RPMI7951 (cell line): ENCODE data around the gene ANKRD12. TPM values are rescaled to one million over a fixed set of nuclear protein-coding genes. Genes with fewer than 3 reads are reported as not detected.
A peak's percentile ranks its signal among the peaks of the same experiment; 100 is the strongest.

ENCODE experiments used
- DNase-seq: peaks from one replicate; pipeline ENCODE4 v3.0.0-alpha.2; 2012; ENCODE audit warnings: low read depth
- total RNA-seq: library from RNA; depleted of rRNA; stranded (reverse); fragments of >200 nt; shearing (Covaris generic); gene quantifications from 2 replicates; pipeline ENCODE4 v1.2.3, GENCODE V29; 2014

Gene ANKRD12
- total RNA-seq, 1 experiment from 2014 or later, result 13.2 TPM

GRCh38 chr18:9106094-9106493 is 30.5 kb upstream of the ANKRD12 start:
- DNase-seq, result no peak

DNA sequence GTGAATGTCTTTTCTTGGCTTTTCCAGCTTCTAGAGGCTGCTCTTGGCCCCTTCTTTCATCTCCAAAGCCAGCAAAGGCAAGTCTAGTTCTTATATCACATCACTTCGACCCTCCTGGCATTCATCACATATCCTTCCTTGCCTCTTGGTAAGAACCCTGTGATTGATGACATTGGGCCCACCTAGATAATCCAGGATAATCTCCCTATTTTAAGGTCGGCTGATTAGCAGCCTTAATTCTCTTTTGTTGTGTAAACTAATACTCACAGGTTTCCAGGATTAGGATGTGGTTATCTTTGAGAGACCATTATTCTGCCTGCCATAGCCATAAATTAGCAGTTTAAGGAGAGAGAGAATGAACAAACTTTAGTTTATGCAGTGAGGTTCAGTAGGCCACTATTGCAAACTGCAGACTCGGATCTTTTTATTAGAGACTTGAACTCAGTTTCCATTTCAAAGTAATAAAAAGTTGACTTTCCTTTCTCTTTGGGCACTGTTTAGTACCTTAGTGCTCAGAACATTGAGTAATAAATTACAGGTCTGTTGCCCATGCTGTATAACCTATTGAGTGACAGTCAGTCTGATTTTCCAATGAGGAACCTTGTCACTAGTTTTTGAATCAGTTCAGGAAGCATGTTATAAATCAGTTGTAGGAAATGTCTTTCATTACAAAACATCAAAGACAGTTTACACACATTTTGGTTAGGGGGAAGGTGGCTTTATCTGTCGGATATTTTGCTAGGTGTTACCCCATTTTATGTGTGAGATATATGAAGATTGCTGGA is 29.6 kb upstream of the ANKRD12 start:
- no peak for DNase-seq

DNA sequence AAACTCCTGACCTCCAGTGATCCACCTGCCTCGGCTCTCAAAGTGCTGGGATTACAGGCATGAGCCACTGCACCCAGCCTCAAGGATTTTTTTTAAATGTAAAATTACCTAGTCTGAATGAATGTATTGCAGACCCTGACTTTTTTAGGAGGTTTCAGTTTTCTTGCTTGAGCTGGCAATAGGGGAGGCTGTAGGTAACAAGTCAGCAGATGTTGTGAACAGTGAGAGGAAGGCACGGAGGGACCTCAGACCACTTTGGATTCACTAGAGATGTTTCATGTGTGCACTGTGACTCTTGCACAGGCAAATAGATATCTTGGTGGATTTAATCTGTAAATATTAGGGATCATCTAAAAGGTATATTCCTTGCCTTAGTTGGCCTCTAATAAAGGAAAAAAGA is 27.7 kb upstream of the ANKRD12 start:
- no peak for DNase-seq

DNA sequence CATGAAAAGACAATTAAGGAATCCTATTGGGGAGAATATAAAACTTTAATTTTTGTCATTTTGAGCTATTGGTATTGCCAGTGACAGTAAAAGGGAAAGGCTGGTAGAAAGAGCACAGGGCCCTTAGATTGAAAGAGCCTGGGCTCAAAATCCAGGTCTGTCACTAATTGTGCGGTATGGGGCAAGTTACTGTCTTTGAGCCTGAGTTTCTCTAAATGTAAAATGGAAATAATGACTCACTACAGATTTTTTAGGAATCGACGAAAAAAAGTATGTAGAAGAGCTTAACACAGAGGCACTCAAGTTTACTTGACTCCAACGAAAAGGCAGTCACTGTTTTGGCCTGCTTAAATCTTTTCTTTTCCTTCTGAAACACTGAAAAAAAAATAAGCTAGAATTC is 27.1 kb upstream of the ANKRD12 start:
- peak; percentile 46 for DNase-seq

- no peak for DNase-seq
These were observed 23.0 kb upstream of the ANKRD12 start for GRCh38 chr18:9113468-9114149.

DNA sequence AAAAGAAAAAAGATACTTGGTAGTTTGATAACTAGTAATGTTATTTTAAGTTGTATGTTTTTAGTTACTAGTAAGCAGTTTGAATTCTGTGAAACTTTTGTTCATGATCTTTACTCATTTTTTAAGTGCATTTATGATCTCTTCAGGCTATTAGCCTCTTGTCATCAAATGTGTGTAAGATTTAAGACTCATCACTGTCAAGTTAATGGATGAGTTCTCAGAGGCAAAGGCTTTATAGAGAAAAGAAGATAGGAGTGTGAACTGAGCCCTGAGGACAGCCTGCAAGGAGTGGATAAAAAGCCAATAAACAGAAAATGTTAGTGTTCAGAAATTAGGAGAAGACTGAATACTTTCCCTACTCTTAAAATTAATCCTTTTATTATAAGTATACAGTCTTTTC is 20.6 kb upstream of the ANKRD12 start:
- DNase-seq, result no peak

DNA sequence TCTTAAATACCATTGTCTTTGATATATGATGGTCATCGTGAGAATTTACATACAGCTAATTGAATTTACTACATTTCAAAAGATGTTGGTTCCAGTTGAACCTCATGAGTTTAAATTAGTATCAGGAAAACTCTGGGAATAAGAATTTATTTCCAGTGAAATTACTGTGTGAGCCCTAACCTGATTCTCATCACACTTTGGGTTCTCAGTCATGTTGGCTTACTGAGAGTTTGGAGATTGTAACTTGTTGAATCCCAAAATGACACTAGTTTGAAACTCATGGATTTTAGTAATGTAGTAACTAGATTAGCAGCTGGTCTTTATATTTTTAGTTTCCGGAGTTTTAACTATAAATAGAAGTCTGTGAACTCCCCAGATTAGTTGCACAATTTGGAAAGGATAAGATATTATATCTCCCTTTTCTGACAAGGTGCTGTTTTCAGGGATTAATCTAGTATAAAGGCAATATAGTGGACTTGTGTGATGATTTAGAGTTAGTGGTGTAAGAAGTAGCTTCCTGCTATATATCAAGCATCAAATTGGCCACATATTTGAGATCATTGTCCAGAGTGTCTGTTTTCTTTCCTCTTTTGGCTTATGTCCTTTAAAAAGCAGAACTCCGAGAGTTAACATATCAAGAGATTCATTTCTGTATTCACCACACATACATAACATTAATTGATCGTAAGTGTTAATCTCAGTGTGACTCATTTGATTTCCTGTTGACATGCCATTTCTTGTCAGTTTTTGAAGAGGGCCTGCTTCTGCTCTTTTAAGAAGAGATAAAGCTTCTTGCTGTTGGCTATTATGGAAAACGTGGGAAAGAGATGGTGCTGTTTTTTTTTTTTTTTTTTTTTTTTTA is 18.4 kb upstream of the ANKRD12 start:
- no peak for DNase-seq

DNA sequence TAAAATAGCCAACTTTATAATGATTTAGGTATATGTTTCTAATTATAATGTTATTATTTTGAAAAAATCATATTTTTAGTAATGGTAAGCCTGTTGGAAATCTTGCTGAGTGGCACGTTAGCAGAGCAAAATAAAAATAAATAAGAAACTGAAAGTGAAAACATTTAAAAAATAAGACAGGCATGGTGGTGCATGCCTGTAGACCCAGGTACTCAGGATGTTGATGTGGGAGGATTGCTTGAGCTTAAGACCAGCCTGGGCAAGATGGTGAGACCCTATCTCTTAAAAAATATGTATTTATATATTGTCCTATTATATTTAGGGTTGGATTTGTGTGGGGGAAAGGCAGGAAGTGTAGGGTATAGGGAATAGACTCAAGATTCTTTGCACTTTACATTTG is 15.8 kb upstream of the ANKRD12 start:
- DNase-seq, result no peak

- DNase-seq, result no peak
These were observed 13.1 kb upstream of the ANKRD12 start for GRCh38 chr18:9123520-9123919.

GRCh38 chr18:9124824-9125223 is 11.8 kb upstream of the ANKRD12 start:
- no peak for DNase-seq

DNA sequence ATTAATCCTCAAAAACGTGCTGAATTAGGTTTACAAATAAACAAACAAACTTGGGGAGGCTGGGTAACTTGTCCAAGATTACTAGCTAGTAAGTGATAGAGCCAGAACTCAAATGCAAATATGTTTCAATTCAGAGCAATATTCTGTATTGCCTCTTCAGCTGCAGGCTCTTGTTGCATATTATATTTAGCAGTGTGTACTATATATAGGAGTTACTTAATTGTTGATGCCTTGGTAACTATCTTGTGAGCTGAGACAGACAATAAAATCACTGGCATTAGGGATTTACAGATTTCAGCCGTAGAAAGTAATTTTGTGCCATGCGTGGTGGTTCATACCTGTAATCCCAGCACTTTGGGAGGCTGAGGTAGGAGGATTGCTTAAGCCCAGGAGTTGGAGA is 10.2 kb upstream of the ANKRD12 start:
- no peak for DNase-seq

DNA sequence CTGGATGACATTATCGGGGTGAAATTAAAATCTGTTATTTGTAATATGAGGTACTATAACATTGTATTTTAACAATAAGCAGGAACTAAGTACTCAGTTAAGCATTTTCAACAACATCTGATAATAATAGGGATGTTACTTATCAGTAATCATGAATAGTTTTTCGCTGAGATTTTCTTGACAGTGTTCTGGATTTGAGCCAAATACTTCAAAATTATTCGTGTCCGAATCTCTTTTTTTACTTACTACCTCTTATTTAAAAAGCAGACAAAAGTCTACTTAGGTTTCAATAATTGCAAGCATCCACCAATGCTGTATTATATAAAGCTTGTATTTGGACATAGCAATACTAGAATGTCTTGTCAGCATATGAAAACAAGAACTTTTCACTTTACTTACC is 6.4 kb upstream of the ANKRD12 start:
- no peak for DNase-seq

DNA sequence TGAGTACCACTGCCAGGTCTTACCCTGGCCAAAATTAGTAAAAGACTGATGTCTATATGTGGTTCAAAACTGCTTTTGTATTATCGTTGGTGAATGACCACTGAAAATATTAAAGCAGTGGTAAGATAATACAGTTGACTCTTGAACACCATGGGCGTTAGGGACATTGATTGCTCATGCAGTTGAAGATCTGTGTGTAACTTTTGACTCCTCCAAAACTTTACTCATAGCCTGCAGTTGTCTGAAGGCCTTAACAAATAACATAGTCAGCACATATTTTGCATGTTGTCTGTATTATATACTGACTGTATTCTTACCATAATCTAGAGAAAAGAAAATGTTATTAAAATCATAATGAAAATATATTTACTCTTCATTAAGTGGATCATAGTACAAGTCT is 5.8 kb upstream of the ANKRD12 start:
- DNase-seq, result no peak

DNA sequence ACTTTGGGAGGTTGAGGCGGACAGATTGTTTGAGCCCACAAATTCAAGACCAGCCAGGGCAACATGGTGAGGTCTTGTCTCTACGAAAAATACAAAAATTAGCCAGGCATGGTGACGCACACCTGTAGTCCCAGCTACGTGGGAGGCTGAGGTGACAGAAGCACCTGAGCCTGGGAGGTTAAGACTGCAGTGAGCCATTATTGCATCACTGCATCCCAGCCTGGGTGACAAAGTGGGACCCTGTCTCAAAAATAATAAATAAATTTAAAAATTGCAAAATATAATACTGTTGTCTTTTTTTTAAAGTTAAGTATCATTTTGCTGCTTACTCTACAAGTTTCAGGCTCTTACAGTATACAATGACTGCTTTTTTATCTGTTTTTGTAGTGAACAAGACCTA is 4.0 kb upstream of the ANKRD12 start:
- no peak for DNase-seq

- no peak for DNase-seq
These were observed 3.4 kb upstream of the ANKRD12 start for GRCh38 chr18:9133225-9133624.

- DNase-seq, result no peak
These were observed 1.3 kb upstream of the ANKRD12 start for GRCh38 chr18:9135081-9135911.

DNA sequence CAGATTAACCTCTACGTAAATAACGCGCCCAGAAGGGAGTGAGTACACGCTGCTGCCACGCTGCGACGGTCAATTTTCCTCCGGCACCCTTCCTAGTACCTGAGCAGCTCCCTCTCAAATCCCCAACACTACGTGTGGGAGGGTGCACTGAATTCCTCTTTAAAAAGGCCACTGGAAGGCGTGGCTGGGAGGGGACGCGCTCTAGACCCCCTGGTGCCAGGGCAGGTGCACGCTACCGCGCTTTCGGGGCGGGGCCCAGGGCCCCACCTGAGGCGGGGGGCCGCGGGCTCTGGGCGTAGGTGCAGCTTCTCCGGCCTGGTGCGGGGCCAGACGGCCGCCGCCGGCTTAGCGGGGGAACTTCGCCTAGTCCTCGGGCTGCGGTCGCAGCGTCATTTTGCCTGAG is 668 bp upstream of the ANKRD12 start:
- no peak for DNase-seq

- DNase-seq, result peak; percentile 71
These were observed 836 bp downstream of the ANKRD12 start for GRCh38 chr18:9137168-9138066.

DNA sequence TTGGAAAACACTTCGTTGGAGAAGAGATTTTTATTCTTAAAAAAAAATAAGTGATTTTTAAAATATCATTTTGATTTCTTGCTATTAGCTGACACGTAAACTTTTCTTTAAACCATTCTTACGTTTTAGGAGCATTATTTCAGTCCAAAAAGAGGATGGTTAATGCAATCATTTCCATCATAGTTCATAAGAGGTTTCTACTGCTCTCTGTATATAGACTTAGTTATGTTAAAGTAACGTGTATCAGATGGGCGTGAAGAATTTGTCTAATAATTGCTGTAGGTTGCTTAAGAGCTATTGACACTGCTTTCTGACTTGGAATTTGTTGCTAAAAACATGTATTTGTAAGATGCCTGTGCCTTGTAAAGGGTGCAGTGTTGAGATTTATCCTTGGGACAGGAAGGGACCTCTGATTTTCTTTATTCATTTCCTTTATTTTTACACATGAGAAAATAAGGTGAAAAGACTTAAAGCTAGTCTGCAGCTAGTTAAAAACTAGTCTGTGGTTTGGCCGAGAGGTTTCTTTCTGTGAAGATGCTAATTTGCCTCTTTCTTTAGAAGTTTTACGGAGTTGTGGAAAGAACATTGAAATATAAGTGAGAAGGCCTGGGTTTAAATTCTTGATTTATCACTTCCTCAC is 2.9 kb downstream of the ANKRD12 start:
- DNase-seq, result no peak

- no peak for DNase-seq
These were observed 3.8 kb downstream of the ANKRD12 start for GRCh38 chr18:9140381-9140780.
